Endothelial cell (in vitro differentiated cells): ENCODE data around the gene KCNK17. TPM values are rescaled to one million over a fixed set of nuclear protein-coding genes. Genes with fewer than 3 reads are reported as not detected.
"Not testable (repeated sequence)": the region's sequence is repeated elsewhere in the genome, so short reads cannot be mapped to it uniquely, and the experiment has no call there.

Source experiments
- DNase-seq: peaks from one replicate; pipeline ENCODE4 v3.0.0; 2021; ENCODE audit warnings: low spot score
- H3K27ac Mint-ChIP-seq: one replicate; pipeline ENCODE4 v1.8.0; 2021; ENCODE audit warnings: mixed read lengths, inconsistent platforms; ENCODE audit not compliant: unreplicated experiment
- H3K27me3 Mint-ChIP-seq: one replicate; pipeline ENCODE4 v1.8.0; 2021; ENCODE audit warnings: mild to moderate bottlenecking, moderate library complexity, mixed read lengths, inconsistent platforms; ENCODE audit not compliant: unreplicated experiment
- H3K36me3 Mint-ChIP-seq: one replicate; pipeline ENCODE4 v1.8.0; 2021; ENCODE audit warnings: mild to moderate bottlenecking, low read depth, mixed read lengths, inconsistent platforms; ENCODE audit not compliant: unreplicated experiment
- H3K4me1 Mint-ChIP-seq: one replicate; pipeline ENCODE4 v1.8.0; 2021; ENCODE audit warnings: mild to moderate bottlenecking, mixed read lengths, inconsistent platforms; ENCODE audit not compliant: unreplicated experiment
- H3K4me3 Mint-ChIP-seq: one replicate; pipeline ENCODE4 v1.8.0; 2021; ENCODE audit warnings: mild to moderate bottlenecking, mixed read lengths, inconsistent platforms; ENCODE audit not compliant: unreplicated experiment
- H3K9me3 Mint-ChIP-seq: one replicate; pipeline ENCODE4 v1.8.0; 2021; ENCODE audit warnings: mixed read lengths, inconsistent platforms; ENCODE audit not compliant: unreplicated experiment
- CTCF ChIP-seq: fragments of 200-600 bp; sonication (generic); IDR thresholded peaks from one replicate; pipeline ENCODE4 v1.5.0; 2021; ENCODE audit warnings: antibody characterized with exemption; ENCODE audit not compliant: unreplicated experiment
- total RNA-seq: library from RNA; stranded (reverse); fragmentation: NEBNext Ultra II Directional; extraction: Animal tissue kit (Norgen Biotek cat#: 25700); gene quantifications from one replicate; pipeline ENCODE4 v1.2.1, GENCODE V29; 2021; ENCODE audit not compliant: unreplicated experiment

Gene KCNK17
- total RNA-seq, 1 donor from 2014 or later = 180 TPM

- Mint-ChIP-seq H3K27ac (no peak overlapping the region), H3K4me1 (peaks cover 6% of the 10 kb centered on the region)
Observed at GRCh38 chr6:39294133-39294532, 20.1 kb downstream of the KCNK17 start.

GRCh38 chr6:39292637-39293036 lies 21.6 kb downstream of the KCNK17 start:
- no peak overlapping the region for H3K4me3 Mint-ChIP-seq
- H3K4me1 Mint-ChIP-seq = peaks cover 11% of the 10 kb centered on the region
- no peak overlapping the region for H3K27ac Mint-ChIP-seq
- no peaks in the 10 kb centered on the region for H3K36me3 Mint-ChIP-seq
- TF ChIP-seq CTCF = no peak
- H3K27me3 Mint-ChIP-seq = peaks cover 16% of the 10 kb centered on the region
- H3K9me3 Mint-ChIP-seq = no peaks in the 10 kb centered on the region
- DNase-seq = no peak

More at GRCh38 chr6:39294133-39294532, 20.1 kb downstream of the KCNK17 start:
- H3K27me3 Mint-ChIP-seq = peaks cover 16% of the 10 kb centered on the region
- H3K36me3 Mint-ChIP-seq = peaks cover 5% of the 10 kb centered on the region
- H3K4me3 Mint-ChIP-seq = no peak overlapping the region
- no peaks in the 10 kb centered on the region for H3K9me3 Mint-ChIP-seq
- no peak for DNase-seq
- TF ChIP-seq CTCF = no peak

- Mint-ChIP-seq H3K4me1 (peaks cover 11% of the 10 kb centered on the region), H3K27ac (no peak overlapping the region), H3K4me3 (no peak overlapping the region), H3K36me3 (no peaks in the 10 kb centered on the region), H3K27me3 (peaks cover 4% of the 10 kb centered on the region), H3K9me3 (no peaks in the 10 kb centered on the region)
- no peak for DNase-seq
- TF ChIP-seq CTCF = no peak
Observed at GRCh38 chr6:39289490-39289889, 24.7 kb downstream of the KCNK17 start.

- Mint-ChIP-seq H3K9me3 (no peaks in the 10 kb centered on the region), H3K27me3 (peaks cover 3% of the 10 kb centered on the region), H3K36me3 (no peaks in the 10 kb centered on the region), H3K4me1 (peaks cover 11% of the 10 kb centered on the region), H3K27ac (no peak overlapping the region), H3K4me3 (no peak overlapping the region)
- TF ChIP-seq CTCF = no peak
- DNase-seq = no peak
Observed at GRCh38 chr6:39287601-39288000, 26.6 kb downstream of the KCNK17 start.

GRCh38 chr6:39286596-39286995 lies 27.6 kb downstream of the KCNK17 start:
- H3K9me3 Mint-ChIP-seq, H3K27ac Mint-ChIP-seq, H3K4me3 Mint-ChIP-seq, DNase-seq, H3K27me3 Mint-ChIP-seq, H3K36me3 Mint-ChIP-seq: not testable (repeated sequence)
- H3K4me1 Mint-ChIP-seq = peaks cover 11% of the 10 kb centered on the region

- TF ChIP-seq CTCF = no peak
- DNase-seq = no peak
- H3K27me3 Mint-ChIP-seq = peaks cover 10% of the 10 kb centered on the region
- H3K27ac Mint-ChIP-seq = no peak overlapping the region
- no peaks in the 10 kb centered on the region for H3K36me3 Mint-ChIP-seq
- no peaks in the 10 kb centered on the region for H3K4me1 Mint-ChIP-seq
- H3K4me3 Mint-ChIP-seq = no peak overlapping the region
- no peaks in the 10 kb centered on the region for H3K9me3 Mint-ChIP-seq
Observed at GRCh38 chr6:39282774-39283173, 31.4 kb downstream of the KCNK17 start.
